HFFc6 (cell line): Measurements from ENCODE around the gene DAZAP2. TPM values are rescaled to one million over a fixed set of nuclear protein-coding genes. Genes with fewer than 3 reads are reported as not detected.
A peak's percentile ranks its signal among the peaks of the same experiment; 100 is the strongest.
"Not testable (repeated sequence)": the region's sequence is repeated elsewhere in the genome, so short reads cannot be mapped to it uniquely, and the experiment has no call there.

Source experiments
- DNase-seq: peaks from one replicate; pipeline ENCODE4 v3.0.0-alpha.2; 2018
- H3K27ac Mint-ChIP-seq: 2 replicates; pipeline ENCODE4 v1.8.0; 2020; ENCODE audit warnings: mild to moderate bottlenecking, mixed read lengths
- H3K27me3 Mint-ChIP-seq: 2 replicates; pipeline ENCODE4 v1.8.0; 2021; ENCODE audit warnings: mild to moderate bottlenecking, moderate library complexity, mixed read lengths; ENCODE audit not compliant: insufficient read depth
- H3K36me3 Mint-ChIP-seq: 2 replicates; pipeline ENCODE4 v1.8.0; 2021; ENCODE audit warnings: low read depth, mixed read lengths
- H3K4me1 Mint-ChIP-seq: 2 replicates; pipeline ENCODE4 v1.8.0; 2020; ENCODE audit warnings: low read depth, mixed read lengths
- H3K4me3 Mint-ChIP-seq: 2 replicates; pipeline ENCODE4 v1.8.0; 2020; ENCODE audit warnings: mild to moderate bottlenecking, moderate library complexity, mixed read lengths
- H3K9me3 Mint-ChIP-seq: 2 replicates; pipeline ENCODE4 v1.8.0; 2020; ENCODE audit warnings: mild to moderate bottlenecking, mixed read lengths
- CTCF ChIP-seq: fragments of 200-600 bp; sonication (generic); IDR thresholded peaks from 2 replicates; pipeline ENCODE4 v1.5.0; 2021; ENCODE audit warnings: antibody characterized with exemption, mild to moderate bottlenecking
- total RNA-seq, 6 experiments: library from RNA; stranded (reverse); fragmentation: NEBNext Ultra II Directional; extraction: Animal tissue kit (Norgen Biotek cat#: 25700); gene quantifications; 2 replicates in 1 of 6; 3 replicates in 5 of 6; pipeline ENCODE4 v1.2.3, GENCODE V29; 2021

The DAZAP2 gene
- total RNA-seq, 6 experiments from 2014 or later, result 84.7 to 137 (median 117) TPM

- Mint-ChIP-seq H3K9me3 (no peaks in the 10 kb centered on the region), H3K36me3 (peaks cover 17% of the 10 kb centered on the region), H3K27me3 (peaks cover 4% of the 10 kb centered on the region), H3K4me1 (peaks cover 4% of the 10 kb centered on the region; the same call in 1 of the 2 replicates), H3K27ac (no peak overlapping the region; the same call in 1 of the 2 replicates), H3K4me3 (no peak overlapping the region)
- no peak for TF ChIP-seq CTCF
- DNase-seq, result no peak
These were observed 15.9 kb downstream of the DAZAP2 start for GRCh38 chr12:51254536-51254935.

- H3K4me1 Mint-ChIP-seq, result peaks cover 16% of the 10 kb centered on the region
- not testable (repeated sequence) for H3K9me3 Mint-ChIP-seq, H3K27ac Mint-ChIP-seq, H3K4me3 Mint-ChIP-seq, DNase-seq, H3K27me3 Mint-ChIP-seq
- H3K36me3 Mint-ChIP-seq, result peaks cover 20% of the 10 kb centered on the region
These were observed 21.0 kb downstream of the DAZAP2 start for GRCh38 chr12:51259600-51259999.

GRCh38 chr12:51262758-51263177, 24.1 kb downstream of the DAZAP2 start:
- Mint-ChIP-seq H3K36me3 (peaks cover 20% of the 10 kb centered on the region), H3K27ac (peak overlapping the region; percentile 65), H3K4me1 (peaks cover 44% of the 10 kb centered on the region), H3K27me3 (no peaks in the 10 kb centered on the region), H3K4me3 (peak overlapping the region; percentile 28; the same call in 1 of the 2 replicates), H3K9me3 (no peaks in the 10 kb centered on the region)
- peak; percentile 73 for TF ChIP-seq CTCF
- DNase-seq, result peak; percentile 52

GRCh38 chr12:51263341-51263740, 24.7 kb downstream of the DAZAP2 start:
- no peak for DNase-seq
- TF ChIP-seq CTCF, result no peak
- no peak overlapping the region for H3K4me3 Mint-ChIP-seq
- peaks cover 20% of the 10 kb centered on the region for H3K36me3 Mint-ChIP-seq
- peak overlapping the region; percentile 65; the same call in 1 of the 2 replicates for H3K27ac Mint-ChIP-seq
- H3K9me3 Mint-ChIP-seq, result no peaks in the 10 kb centered on the region
- H3K27me3 Mint-ChIP-seq, result no peaks in the 10 kb centered on the region
- H3K4me1 Mint-ChIP-seq, result peaks cover 49% of the 10 kb centered on the region

- peaks cover 59% of the 10 kb centered on the region for H3K4me1 Mint-ChIP-seq
- H3K27me3 Mint-ChIP-seq, result no peaks in the 10 kb centered on the region
- H3K4me3 Mint-ChIP-seq, result no peak overlapping the region
- H3K9me3 Mint-ChIP-seq, result no peaks in the 10 kb centered on the region
- TF ChIP-seq CTCF, result no peak
- no peak for DNase-seq
- peaks cover 25% of the 10 kb centered on the region for H3K36me3 Mint-ChIP-seq
- H3K27ac Mint-ChIP-seq, result peak overlapping the region; percentile 30; the same call in 1 of the 2 replicates
These were observed 25.7 kb downstream of the DAZAP2 start for GRCh38 chr12:51264297-51264696.

GRCh38 chr12:51265024-51265423, 26.4 kb downstream of the DAZAP2 start:
- no peaks in the 10 kb centered on the region for H3K9me3 Mint-ChIP-seq
- H3K27me3 Mint-ChIP-seq, result no peaks in the 10 kb centered on the region; the same call in 1 of the 2 replicates
- peaks cover 25% of the 10 kb centered on the region for H3K36me3 Mint-ChIP-seq
- H3K4me1 Mint-ChIP-seq, result peaks cover 61% of the 10 kb centered on the region
- DNase-seq, result no peak
- no peak for TF ChIP-seq CTCF
- H3K27ac Mint-ChIP-seq, result no peak overlapping the region
- H3K4me3 Mint-ChIP-seq, result no peak overlapping the region
